DMS 273 (cell line): ENCODE measurements around the gene ENOSF1.

Source experiments
- DNase-seq: peaks from one replicate; lab custom pipeline; 2025; ENCODE audit not compliant: unreplicated experiment; lab: John Stamatoyannopoulos, UW

ENOSF1 gene

GRCh38 chr18:675307-675706 is 37.1 kb downstream of the ENOSF1 start:
- DNase-seq: no peak

DNA sequence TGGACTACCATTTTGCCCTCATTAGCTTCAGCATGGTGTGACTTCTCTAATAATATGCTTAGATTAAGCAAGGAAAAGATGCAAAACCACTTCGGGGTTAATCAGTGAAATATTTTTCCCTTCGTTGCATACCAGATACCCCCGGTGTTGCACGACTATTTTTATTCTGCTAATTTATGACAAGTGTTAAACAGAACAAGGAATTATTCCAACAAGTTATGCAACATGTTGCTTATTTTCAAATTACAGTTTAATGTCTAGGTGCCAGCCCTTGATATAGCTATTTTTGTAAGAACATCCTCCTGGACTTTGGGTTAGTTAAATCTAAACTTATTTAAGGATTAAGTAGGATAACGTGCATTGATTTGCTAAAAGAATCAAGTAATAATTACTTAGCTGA is 38.7 kb downstream of the ENOSF1 start:
- no peak for DNase-seq

DNA sequence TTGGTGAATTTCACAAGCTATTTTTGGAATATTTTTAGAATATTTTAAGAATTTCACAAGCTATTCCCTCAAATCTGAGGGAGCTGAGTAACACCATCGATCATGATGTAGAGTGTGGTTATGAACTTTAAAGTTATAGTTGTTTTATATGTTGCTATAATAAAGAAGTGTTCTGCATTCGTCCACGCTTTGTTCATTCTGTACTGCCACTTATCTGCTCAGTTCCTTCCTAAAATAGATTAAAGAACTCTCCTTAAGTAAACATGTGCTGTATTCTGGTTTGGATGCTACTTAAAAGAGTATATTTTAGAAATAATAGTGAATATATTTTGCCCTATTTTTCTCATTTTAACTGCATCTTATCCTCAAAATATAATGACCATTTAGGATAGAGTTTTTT is 39.1 kb downstream of the ENOSF1 start:
- no peak for DNase-seq

DNA sequence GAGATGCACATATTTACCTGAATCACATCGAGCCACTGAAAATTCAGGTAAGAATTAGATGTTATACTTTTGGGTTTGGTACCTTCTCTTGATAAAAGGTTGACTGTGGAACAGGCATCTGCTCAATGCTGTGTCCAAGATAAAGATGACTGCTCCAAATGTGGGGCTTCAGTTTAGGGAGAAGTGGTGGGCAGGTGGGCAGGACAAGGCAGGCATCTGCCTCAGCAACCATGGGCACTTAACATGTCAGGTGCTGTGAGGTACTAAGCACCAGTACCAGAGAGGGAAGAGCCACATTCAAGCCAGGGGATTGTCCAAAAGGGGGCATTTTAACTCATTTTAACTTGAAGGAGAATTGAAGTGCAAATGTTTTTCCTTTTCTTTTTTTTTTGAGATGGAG is 41.0 kb downstream of the ENOSF1 start:
- DNase-seq: no peak

DNA sequence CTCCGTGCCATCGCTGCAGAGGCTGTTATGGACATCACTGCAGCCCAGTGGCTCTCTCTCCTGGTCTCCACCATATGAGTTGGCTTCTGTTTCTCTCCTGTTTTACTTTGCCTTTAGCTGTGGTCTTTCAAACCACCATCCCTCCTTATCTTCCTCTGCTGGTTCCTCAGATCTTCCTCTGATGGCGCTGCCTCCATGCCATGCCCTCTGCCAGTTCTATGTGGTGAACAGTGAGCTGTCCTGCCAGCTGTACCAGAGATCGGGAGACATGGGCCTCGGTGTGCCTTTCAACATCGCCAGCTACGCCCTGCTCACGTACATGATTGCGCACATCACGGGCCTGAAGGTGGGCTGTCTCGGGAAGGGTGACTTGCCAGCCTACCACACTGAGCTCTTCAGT is 41.9 kb downstream of the ENOSF1 start:
- no peak for DNase-seq

- DNase-seq: no peak
Observed at GRCh38 chr18:669077-669476, 43.4 kb downstream of the ENOSF1 start.

DNA sequence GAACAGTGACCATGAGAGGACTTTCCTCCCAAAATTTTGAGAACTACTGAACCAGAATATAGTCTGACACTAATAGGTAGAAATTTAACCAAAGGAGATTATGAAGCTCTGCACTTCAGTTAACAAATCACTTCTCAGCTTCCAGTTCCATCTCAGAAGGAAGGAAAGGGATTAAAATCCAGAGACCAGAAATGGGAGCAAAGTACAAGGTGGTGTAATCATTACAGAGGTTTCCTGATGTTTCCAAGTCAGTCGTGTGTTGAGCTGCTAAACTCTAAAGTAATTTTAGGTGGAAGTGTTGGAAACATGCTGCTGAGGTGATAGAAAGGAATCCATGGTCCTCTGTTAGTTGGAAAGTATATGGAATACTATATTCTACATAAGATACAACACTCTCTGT is 44.2 kb downstream of the ENOSF1 start:
- no peak for DNase-seq

- no peak for DNase-seq
Observed at GRCh38 chr18:666628-667027, 45.8 kb downstream of the ENOSF1 start.

DNA sequence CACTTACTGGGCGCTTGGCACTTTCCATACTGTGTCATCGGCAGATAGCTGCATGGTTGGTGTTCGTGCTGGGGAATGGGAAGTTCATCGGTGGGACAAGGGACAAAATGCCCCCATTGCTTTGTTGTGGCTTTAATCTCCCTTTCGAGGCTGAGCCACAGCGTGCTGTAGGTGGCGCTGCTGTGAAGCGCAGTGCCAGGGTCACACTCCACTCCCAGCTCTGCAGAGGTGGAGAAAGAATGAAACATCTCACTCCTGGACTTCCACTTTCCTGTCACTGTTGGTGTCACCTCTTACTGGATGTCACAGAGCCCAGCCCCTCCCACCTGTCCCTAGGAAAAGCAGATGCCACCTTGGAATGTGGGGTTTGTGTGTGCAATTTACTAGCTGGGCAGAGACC is 46.3 kb downstream of the ENOSF1 start:
- peak; percentile 34 for DNase-seq

GRCh38 chr18:662197-662596 is 50.2 kb downstream of the ENOSF1 start:
- no peak for DNase-seq

- no peak for DNase-seq
Observed at GRCh38 chr18:659597-659996, 52.8 kb downstream of the ENOSF1 start.

DNA sequence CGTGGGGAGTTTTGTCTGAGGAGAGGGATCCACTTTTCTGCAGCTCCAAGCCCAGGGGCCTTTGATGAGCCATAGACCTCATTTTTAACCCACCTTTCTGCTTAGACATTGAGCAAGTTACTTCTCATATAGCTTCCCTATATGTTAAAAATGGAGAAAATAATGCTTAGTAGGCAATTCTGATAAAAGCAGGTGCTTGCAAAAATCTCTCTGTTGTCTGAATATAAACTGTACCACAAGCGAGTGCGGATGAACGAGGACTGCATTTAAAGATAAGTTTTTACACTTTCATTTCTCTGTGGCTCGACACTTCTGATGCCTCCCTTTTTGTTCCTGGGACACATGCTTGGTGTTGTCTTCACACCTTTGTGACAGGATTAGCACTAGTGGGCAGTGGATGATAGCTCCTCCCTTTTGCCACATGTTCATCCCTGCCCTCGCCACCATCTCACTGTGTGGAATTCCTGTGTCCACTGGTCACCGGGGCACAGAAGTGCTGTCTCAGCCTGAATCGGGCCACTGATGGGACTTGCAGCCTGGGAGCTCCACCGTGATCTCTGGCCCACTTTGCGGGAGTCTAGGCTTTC is 53.4 kb downstream of the ENOSF1 start:
- DNase-seq: no peak

DNA sequence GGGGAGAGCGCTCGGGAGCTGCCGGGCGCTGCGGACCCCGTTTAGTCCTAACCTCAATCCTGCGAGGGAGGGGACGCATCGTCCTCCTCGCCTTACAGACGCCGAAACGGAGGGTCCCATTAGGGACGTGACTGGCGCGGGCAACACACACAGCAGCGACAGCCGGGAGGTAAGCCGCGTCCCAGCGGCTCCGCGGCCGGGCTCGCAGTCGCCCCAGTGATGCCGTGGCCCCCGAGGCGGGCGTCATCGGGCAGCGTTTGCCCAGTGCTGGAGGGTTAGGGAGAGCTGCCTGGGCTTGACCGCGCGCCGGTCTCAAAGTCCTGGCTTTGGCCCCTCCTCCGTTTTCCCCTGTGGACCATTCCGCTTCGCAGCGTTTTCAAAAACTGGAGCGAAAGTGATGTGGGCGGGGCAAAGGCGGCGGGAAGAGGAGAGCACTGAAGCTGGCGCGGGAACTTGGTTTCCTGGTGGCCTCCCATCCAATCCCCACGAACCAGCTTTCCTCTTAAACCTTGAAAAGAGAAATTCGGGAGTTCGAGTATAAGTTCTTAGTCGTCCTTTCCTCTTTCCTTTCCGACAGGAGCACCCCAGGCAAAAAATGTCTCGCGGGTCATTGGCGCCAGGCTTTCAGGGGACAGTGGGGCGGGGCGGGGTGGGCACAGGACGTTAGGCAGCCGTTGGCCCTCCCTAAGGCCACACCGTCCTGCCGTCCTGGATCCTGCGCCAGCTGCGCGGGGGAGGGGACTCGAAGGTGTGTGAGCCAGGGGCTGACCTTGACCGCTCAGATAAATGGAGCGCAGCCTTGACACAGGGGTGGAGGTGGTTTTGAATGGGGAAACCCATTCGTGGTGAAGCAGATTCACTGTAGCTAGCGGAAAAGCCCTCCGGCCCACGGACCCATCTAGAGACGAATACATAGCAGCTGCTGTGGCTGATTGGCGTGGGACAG is 54.2 kb downstream of the ENOSF1 start:
- DNase-seq: peak; percentile 94

DNA sequence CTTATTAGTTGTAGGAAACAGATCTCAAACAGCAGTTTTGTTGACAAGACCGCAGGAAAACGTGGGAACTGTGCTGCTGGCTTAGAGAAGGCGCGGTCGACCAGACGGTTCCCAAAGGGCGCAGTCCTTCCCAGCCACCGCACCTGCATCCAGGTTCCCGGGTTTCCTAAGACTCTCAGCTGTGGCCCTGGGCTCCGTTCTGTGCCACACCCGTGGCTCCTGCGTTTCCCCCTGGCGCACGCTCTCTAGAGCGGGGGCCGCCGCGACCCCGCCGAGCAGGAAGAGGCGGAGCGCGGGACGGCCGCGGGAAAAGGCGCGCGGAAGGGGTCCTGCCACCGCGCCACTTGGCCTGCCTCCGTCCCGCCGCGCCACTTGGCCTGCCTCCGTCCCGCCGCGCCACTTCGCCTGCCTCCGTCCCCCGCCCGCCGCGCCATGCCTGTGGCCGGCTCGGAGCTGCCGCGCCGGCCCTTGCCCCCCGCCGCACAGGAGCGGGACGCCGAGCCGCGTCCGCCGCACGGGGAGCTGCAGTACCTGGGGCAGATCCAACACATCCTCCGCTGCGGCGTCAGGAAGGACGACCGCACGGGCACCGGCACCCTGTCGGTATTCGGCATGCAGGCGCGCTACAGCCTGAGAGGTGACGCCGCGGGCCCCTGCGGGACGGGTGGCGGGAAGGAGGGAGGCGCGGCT is 55.0 kb downstream of the ENOSF1 start, which contains the start of gene TYMS:
TSS of gene TYMS (plus strand) at position 343 of the 690 bp plus-strand sequence. CDS start at position 433, 90 bp downstream.
- DNase-seq: peak; percentile 94

DNA sequence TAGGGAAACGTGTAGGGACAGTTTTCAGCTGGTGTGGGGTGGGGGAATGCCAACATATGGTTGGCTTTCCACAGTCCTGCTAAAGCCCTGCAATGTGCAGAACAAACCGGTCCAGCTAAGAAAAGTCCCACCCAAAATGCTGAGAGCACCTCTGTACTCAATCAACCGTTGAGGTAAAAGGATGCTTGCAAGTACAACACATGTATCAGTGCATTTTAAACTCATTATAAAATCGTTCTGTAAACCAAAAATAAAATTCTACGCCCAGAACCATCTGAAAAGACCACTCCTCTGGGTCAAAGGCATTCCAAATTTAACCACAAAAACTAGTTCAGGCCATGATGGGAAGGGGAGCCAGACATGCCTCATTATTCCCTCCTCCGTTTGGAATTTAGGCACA is 57.0 kb downstream of the ENOSF1 start:
- no peak for DNase-seq

GRCh38 chr18:654601-655000 is 57.8 kb downstream of the ENOSF1 start:
- no peak for DNase-seq

DNA sequence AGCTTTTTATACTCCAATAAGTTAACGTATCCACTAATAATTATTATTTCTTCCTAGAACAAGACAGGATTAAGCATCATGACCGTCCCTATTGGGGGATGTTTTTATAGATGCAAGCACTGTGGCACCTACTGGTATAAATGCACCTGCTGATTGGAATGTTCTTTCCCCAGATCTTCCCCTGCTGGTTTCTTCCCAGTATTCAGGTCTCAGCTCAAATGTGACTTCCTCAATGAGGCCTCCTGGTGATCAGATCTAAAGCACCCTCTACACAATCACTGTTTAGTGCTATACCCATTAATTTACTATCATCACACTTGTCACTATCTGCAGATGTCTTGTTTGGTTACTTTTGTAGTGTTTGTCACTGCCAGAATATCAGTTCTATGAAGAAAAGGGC is 58.9 kb downstream of the ENOSF1 start:
- no peak for DNase-seq

- no peak for DNase-seq
Observed at GRCh38 chr18:652131-652530, 60.3 kb downstream of the ENOSF1 start.

GRCh38 chr18:650428-650858 is 62.0 kb downstream of the ENOSF1 start:
- DNase-seq: no peak

DNA sequence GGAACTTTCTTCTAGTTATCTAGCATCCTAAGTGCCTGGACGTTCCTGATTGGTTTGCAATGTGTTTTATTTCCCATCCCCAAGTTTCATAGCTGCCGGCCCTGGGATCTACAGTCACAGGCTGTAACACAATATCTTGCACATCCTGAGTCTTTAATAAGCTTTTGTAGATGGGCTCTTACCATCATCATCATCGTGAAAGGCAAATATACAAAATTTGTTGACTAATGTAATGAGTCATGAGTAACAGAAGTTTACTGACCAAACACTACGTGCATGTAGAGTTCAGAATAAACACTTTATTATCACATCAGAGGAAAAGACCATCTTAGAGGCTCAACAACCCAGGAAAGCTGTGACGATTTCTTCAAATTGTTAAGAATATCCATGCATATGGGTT is 63.1 kb downstream of the ENOSF1 start:
- no peak for DNase-seq

DNA sequence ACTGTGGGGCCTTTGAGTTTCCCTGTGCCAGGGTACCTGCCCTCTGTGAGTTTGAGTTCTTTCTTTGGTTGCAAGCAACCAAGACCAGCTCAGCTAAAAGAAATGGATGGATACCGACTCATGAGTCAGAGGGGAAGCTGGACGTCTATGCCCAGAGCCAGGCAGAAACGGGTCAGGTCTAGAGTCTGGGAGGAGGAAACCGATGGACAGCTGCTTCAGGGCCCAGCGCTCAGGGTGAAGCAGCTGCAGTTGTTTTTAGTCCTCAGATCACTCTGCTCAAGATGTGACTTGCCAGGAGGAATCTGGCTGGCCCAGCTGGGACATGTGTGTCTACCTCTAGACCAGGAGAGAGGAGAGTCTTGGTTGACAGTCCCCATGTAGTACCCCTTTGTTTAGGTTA is 65.1 kb downstream of the ENOSF1 start:
- DNase-seq: peak; percentile 31
